Stimulated activated CD4-positive, alpha-beta T cell treated with anti-CD3 and anti-CD28 coated beads, TNF-alpha, amount 100 ng/mL, for 48 hours (primary cell): Measurements from ENCODE around the gene PIK3R4.
A peak's percentile ranks its signal among the peaks of the same experiment; 100 is the strongest.

ENCODE experiments used
- DNase-seq, 3 donors: peaks; one replicate each; pipeline ENCODE4 v3.0.0-alpha.2; 2020; ENCODE audit warnings: low read depth in 3 of 3

The PIK3R4 gene

DNA sequence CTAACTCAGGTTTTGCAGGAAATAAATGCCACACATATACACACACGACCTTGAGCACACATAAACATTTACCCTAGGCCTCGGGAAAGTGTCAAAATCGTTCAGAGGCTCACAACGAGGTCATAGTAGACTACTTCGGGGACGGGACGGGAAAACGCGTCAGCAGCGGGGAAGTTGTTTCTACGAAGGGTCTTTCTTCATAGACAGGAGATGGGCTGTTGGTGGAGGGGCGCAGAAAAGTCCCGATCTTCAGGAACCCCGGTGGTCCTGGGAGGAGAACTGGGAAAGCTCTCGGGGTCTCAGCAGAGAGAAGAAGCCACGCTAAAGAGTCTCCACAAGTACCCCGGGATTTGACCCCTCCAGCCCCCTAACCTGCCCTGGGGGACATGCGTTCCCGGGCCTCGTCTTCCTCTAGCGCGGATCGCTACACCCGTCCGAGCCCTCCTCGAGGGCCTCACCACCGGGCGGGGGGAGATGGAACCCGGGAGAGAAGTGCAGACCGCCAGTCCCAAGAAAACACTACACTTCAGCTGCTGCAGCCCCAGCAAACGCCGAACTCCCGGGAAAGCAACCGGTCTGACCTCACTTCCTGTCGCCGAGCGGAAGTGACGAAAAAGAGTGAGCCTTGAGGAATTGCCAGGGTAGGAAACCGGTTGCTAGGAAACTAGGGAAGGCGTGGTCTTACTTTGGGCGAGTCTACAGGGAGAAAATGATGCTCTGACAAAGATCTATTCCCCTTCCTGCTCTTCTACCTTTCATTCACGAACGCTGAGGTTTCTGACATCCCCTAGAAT lies at the start of gene PIK3R4:
PIK3R4 (minus strand) TSS at position 584 of the 794 bp plus-strand sequence. CDS start 1,611 bp downstream, outside the sequence.
- peak; percentile 90 to 92 (median 90) for DNase-seq

DNA sequence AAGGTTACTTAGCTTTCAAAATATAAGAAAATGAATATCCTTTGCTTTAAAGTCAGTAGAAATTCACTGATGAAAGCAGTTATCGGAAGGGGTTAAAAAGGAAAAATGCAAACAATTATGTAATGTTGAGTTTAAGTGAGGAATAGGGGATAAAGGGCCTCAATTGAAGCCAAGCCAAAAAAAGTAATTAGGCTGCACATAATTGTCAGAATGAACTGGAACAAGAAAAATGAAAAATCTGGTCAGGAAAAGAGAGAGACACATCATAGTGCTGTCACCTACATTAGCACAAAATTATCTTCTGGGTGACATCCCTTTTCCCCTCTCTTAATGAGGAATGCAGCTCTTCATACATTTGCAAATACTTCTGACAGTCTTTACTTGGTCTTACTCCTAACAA lies 48.8 kb upstream of the PIK3R4 start:
- DNase-seq: no peak

- no peak for DNase-seq
These were observed 45.6 kb upstream of the PIK3R4 start for GRCh38 chr3:130792246-130792645.

DNA sequence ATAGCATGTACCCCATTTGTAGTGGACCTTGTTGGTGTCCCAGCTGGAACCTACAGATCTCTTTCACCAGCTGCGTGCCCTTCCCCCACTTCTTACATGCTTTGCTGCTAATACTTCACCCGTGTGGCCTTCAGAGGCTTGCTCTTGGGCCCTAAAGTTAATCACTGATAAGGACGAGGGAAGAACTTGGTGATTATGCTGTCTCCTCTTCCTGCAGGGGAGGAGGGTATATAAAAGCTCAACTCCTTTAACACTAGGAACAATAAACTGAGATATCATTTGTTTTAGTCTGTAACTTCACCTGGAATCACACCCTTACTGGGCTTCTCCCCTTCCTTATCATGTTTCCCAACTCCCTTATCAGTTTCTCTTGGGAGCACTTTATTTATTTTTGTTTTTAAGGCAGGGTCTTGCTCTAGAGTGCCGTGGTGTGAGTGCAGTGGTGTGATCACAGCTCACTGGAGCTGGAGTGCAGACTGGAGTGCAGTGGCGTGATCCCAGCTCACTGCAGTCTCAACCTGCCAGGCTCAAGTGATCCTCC lies 43.2 kb upstream of the PIK3R4 start:
- DNase-seq: no peak

DNA sequence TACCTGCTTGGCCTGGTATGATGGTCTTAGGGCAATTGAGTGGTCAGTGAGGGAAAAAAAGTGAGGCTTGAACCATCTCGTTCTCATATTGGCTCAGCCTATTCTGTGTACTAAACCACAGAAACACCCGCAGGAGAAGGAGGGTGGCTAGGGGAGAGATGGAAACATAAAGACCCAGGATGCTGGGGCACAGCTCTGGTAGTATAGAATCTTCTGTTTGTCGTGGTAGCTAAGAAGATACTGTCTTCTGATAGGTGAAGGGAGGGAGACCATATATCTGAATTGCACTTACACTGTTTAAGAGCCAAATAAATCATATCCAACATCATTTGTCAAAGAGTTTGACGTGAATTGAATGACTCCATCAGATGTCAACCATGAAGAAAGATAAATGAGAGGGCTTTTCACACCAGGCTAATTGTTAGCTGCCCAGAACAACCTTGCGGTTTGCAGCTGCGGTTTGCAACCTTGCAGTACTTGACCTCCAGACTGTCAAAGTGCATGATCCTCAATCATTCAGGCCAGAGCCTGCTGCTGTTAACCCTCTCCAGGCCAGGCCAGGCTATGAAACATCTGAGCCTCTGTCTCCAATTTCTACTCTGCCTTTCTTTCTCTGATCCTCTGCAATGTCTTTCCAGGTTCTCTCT lies 40.9 kb upstream of the PIK3R4 start:
- DNase-seq: no peak

GRCh38 chr3:130786306-130786705 lies 39.7 kb upstream of the PIK3R4 start:
- DNase-seq: no peak

DNA sequence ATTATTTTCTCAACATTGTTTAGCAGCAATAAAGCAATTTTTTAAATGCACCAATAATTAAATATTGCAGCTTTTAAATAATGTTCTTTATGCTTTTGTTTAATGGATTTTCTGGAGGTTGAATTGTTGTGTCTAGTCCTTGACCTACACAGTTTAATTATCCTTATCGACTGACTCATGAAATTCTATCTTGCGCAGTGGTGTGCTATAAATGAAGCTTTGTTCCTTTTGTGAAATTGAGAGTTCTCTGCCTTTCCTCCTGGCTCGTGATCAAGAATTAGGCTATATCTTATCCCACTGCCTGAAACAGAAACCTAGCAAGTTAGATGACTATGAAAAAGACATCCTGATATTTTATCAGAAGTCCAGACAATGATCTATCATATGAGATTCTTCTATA lies 37.0 kb upstream of the PIK3R4 start:
- no peak for DNase-seq

GRCh38 chr3:130779486-130779885 lies 32.9 kb upstream of the PIK3R4 start:
- DNase-seq: no peak

DNA sequence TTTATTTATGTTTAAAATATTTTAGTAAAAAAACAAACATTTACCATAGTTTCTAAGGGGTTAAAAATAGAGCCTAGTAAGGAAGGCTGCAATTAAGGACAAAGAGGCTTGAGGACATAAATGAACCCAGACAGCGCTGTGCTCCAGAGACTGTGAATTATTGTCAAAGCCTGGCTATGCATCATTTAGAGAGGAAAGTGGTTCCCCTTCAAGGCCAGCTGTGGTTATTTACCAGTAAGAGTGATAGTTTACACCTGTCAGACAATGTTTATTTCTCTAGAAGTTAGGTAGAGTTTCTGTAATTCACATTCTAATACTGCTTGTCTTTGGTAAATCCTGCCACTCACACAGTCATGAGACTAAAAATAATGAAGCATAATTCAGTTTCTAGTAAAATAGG lies 32.4 kb upstream of the PIK3R4 start:
- no peak for DNase-seq

GRCh38 chr3:130773366-130773765 lies 26.7 kb upstream of the PIK3R4 start:
- DNase-seq: no peak

- no peak for DNase-seq
These were observed 25.5 kb upstream of the PIK3R4 start for GRCh38 chr3:130772129-130772528.

DNA sequence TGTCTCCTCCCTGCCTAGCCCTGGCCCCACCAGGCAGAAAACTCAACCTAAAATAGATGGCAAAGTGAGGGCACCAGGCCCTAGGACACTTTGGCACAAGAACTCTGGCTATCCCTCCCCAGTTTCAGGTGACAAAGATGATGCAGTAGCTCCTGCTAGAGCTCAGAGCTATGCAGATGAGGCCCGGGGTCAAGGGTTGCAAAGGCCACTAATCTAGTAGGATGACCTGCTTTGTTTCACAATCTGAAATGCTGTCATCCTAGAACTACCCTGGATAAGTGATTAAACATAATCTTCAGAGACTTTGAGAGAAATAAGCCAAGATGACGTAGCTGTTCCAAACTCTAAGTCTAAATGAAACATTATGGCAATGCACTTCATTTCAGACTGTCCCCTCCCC lies 24.0 kb upstream of the PIK3R4 start:
- no peak for DNase-seq

DNA sequence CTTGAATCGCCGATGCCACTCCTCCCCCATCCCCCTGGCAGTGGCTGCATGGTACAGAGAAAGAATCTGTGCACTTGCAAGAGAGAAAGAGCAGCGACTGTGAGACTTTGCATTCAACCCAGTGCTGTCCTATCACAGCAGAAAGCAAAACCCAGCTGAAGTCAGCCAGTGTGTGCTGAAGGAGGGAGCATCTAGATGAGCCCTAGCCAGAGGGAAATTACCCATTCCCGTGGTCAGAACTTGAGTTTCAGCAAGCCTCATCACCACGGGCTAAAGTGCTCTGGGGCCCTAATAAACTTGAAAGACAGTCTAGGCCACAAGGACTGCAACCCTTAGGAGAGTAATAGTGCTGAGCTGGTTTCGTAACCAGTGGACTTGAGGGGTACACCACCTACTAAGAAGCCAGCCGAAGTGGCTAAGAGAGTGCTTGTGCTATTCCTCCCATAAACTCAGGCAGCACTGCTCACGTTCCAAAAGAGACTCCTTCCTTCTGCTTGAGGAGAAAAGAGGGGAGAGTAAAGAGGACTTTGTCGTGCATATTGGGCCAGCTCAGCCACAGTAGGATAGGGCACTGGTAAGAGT lies 15.2 kb upstream of the PIK3R4 start:
- no peak for DNase-seq

- no peak for DNase-seq
These were observed 14.3 kb upstream of the PIK3R4 start for GRCh38 chr3:130760922-130761321.

GRCh38 chr3:130759692-130760338 lies 13.2 kb upstream of the PIK3R4 start:
- DNase-seq: peak in 1 of 3 donors; percentile 10

DNA sequence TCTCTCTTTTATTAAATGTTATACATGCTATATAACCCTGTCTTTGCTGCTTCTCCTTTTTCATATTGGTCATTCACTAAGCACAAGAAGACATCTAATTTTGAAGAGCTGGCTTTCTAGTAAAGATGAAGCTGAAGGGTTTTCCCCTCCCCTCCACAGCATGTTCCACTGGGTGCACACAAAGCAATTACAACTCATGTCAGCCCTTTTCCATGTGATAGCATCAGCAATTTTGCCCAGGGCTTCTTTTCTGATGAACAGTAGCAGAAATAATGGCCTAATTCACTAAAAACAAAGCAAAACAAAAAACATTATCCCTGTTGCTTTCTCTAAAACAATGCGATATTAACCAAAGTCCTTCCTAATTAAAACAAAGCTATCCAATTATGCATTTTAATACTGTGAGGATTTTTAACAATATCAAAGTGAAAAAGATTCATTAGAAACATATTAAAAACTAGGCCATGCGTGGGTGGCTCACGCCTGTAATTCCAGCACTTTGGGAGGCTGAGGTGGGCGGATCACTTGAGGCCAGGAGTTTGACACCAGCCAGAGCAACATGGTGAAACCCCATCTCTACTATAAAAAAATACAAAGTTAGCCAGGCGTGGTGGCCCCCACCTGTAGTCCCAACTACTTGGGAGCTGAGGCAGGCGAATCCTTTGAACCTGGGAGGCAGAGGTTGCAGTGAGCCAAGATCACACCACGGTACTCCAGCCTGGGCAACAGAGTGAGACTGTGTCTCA lies 12.2 kb upstream of the PIK3R4 start:
- DNase-seq: no peak

DNA sequence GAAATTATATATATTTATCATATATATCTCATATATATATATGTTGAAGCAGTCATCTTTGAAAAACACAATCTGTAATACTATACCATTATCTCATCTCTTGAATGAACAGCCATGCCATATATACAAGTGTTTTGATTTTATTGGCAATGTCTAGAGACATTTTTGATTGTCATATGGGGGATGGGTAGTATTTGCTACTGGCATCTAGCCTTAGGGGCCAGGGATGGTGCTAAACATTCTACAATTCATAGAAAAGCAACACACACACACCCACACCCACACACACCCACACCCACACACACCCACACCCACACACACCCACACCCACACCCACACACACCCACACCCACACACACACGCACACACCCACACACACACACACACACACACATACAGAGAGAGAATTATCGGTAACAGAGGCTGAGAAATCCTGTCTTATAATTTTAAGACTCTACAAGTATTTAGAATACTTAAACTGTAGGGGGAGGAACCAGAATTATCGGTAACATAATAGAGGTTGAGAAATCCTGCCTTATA lies 11.1 kb upstream of the PIK3R4 start:
- DNase-seq: no peak

GRCh38 chr3:130755666-130756065 lies 9.0 kb upstream of the PIK3R4 start:
- DNase-seq: no peak

GRCh38 chr3:130748981-130749380 lies 2.4 kb upstream of the PIK3R4 start:
- no peak for DNase-seq

DNA sequence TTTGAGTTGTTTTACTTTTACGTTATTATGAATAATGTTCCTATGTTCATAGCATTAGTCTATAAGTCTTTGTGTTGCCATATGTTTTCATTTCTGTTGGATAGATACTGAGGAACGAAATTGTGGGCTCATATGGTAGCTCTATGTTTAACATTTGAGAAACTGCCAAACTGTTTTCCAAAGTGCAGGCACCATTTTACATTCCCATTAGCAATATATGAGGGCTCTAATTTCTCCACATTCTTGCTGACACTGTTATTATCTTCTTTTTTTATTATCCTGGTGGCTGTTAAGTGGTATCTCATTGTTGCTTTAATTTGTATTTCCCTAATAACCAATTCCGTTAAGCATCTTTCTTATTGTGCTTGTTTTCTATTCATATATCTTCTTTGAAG lies 1.8 kb upstream of the PIK3R4 start:
- DNase-seq: no peak

DNA sequence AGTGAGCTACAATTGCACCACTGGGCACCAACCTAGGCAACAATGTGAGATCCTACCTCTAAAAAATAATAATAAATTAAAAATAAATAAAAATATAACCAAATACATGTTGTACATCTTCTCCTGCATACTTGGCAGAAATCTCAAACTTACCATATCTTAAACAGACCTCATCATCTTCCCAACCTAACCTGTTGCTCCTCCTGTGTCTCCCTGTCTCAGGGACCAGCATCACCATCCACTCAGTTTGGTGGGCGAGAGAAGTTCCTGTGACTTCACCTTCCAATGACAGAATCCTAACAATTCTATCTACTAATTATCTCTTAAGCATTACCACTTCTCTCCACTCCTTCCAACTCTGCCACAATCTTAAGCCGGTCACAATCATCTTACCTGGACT lies 3.3 kb downstream of the PIK3R4 start:
- no peak for DNase-seq
